ENCODE measurements around the gene ZNF407. TPM values are rescaled to one million over a fixed set of nuclear protein-coding genes. Genes with fewer than 3 reads are reported as not detected.

The ZNF407 gene
- total RNA-seq, 1 donor from 2014 or later, result 16.1 TPM

DNA sequence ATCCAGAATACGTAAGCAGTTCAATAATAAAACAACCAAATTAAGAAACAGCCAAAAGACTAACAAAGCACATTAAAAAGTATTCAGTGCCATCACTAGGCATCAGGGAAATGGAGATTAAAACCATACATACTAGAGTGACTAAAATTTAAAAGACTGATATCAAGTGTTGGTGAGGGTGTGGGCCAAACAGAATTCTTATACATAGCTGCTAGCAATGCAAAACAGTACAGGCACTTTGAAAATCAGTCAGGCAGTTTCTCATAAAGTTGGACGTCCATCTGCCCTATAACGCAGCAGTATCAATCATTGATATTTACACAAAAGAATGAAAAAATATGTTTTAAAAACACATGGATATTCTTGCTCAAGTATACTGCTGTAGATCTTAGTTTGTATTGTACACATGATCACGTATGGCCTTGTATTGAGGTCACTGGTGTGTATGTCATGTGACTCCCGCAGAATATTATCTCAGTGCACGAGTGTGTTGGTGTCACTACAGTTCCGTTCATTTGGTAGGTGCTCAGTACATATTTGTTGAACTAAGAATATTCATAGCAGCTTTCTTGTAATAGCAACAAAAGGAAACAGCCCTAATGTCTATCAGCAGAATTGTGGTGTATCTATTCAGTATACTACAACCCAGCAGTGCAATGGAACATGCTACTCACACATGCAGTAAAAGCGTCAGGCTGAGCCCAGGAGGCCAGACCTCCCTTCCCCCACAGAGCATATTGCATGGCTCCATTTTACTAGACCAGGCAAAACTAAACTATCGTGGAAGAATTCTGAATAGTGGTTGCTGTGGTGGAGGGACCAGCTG lies 28.6 kb downstream of the ZNF407 start:
- intact Hi-C loops (cut with DNase I), result no loop called here
- peaks cover 4% of the 10 kb centered on the region for H3K4me1 ChIP-seq
- no peak for ATAC-seq
- no peaks in the 10 kb centered on the region for H3K36me3 ChIP-seq
- no peak overlapping the region for H3K4me3 ChIP-seq
- DNase-seq, result no peak
- H3K9me3 ChIP-seq, result no peaks in the 10 kb centered on the region
- H3K27ac ChIP-seq, result no peak overlapping the region
- H3K27me3 ChIP-seq (ENCODE audit: low read depth), result no peaks in the 10 kb centered on the region
- no peak for TF ChIP-seq CTCF (IDR thresholded peaks at IDR 0.05)

GRCh38 chr18:74630804-74631203 lies 33.1 kb downstream of the ZNF407 start:
- Histone ChIP-seq H3K27ac (no peak overlapping the region), H3K4me3 (no peak overlapping the region), H3K27me3 (ENCODE audit: low read depth) (no peaks in the 10 kb centered on the region), H3K36me3 (peaks cover 23% of the 10 kb centered on the region), H3K9me3 (no peaks in the 10 kb centered on the region), H3K4me1 (peaks cover 12% of the 10 kb centered on the region)
- intact Hi-C loops (cut with DNase I), result no loop called here
- ATAC-seq (no peak), DNase-seq (no peak)
- no peak for TF ChIP-seq CTCF (IDR thresholded peaks at IDR 0.05)

GRCh38 chr18:74631212-74631611 lies 33.5 kb downstream of the ZNF407 start:
- Histone ChIP-seq H3K4me3 (no peak overlapping the region), H3K36me3 (peaks cover 23% of the 10 kb centered on the region), H3K9me3 (no peaks in the 10 kb centered on the region), H3K27ac (no peak overlapping the region), H3K4me1 (peaks cover 12% of the 10 kb centered on the region), H3K27me3 (ENCODE audit: low read depth) (no peaks in the 10 kb centered on the region)
- ATAC-seq, result no peak
- intact Hi-C loops (cut with DNase I), result no loop called here
- no peak for DNase-seq
- no peak for TF ChIP-seq CTCF (IDR thresholded peaks at IDR 0.05)

DNA sequence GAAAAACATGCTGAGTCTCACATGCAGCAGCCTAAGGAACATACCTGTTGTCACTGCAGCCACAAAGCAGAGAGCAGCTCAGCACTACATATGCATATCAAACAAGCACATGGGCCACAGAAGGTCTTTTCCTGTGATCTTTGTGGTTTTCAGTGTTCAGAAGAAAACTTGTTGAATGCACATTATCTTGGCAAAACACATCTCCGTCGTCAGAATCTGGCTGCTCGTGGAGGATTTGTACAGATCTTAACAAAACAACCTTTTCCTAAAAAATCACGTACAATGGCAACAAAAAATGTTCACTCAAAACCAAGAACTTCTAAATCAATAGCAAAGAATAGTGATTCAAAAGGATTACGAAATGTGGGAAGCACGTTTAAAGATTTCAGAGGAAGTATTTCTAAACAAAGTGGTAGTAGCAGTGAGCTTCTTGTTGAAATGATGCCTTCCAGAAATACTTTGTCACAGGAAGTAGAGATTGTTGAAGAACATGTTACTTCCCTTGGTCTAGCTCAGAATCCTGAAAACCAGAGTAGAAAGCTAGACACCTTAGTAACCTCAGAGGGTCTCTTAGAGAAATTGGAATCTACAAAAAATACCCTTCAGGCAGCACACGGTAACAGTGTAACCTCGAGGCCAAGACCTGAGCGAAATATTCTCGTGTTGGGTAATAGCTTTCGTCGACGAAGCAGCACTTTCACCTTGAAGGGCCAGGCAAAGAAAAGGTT lies 34.1 kb downstream of the ZNF407 start:
- H3K27ac ChIP-seq, result no peak overlapping the region
- DNase-seq (no peak), ATAC-seq (no peak)
- peaks cover 23% of the 10 kb centered on the region for H3K36me3 ChIP-seq
- intact Hi-C loops (cut with DNase I), result no loop called here
- no peak overlapping the region for H3K4me3 ChIP-seq
- no peaks in the 10 kb centered on the region for H3K27me3 ChIP-seq (ENCODE audit: low read depth)
- no peak for TF ChIP-seq CTCF (IDR thresholded peaks at IDR 0.05)
- H3K9me3 ChIP-seq, result no peaks in the 10 kb centered on the region
- peaks cover 12% of the 10 kb centered on the region for H3K4me1 ChIP-seq

DNA sequence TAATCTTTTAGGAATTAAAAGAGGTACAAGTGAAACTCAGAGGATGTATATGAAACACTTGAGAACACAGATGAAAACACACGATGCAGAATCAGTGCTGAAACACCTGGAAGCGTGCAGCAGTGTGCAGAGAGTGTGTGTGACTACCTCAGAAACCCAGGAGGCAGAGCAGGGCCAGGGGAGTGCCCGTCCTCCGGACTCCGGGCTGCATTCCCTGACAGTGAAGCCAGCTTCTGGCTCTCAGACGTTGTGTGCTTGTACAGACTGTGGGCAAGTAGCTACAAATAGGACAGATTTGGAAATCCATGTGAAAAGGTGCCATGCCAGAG lies 34.6 kb downstream of the ZNF407 start:
- peaks cover 23% of the 10 kb centered on the region for H3K36me3 ChIP-seq
- H3K27me3 ChIP-seq (ENCODE audit: low read depth), result no peaks in the 10 kb centered on the region
- H3K4me3 ChIP-seq, result no peak overlapping the region
- no peaks in the 10 kb centered on the region for H3K9me3 ChIP-seq
- peaks cover 12% of the 10 kb centered on the region for H3K4me1 ChIP-seq
- intact Hi-C loops (cut with DNase I), result no loop called here
- TF ChIP-seq CTCF (IDR thresholded peaks at IDR 0.05), result no peak
- no peak for ATAC-seq
- no peak overlapping the region for H3K27ac ChIP-seq
- no peak for DNase-seq
